Fibroblast of peridontal ligament (primary cell): ENCODE data around the gene ATP6V1C2.
"Not testable (repeated sequence)": the region's sequence is repeated elsewhere in the genome, so short reads cannot be mapped to it uniquely, and the experiment has no call there.

Experiments used
- DNase-seq: peaks from one replicate; pipeline ENCODE4 v3.0.0-alpha.2; 2010; ENCODE audit errors: extremely low read depth

ATP6V1C2 gene

DNA sequence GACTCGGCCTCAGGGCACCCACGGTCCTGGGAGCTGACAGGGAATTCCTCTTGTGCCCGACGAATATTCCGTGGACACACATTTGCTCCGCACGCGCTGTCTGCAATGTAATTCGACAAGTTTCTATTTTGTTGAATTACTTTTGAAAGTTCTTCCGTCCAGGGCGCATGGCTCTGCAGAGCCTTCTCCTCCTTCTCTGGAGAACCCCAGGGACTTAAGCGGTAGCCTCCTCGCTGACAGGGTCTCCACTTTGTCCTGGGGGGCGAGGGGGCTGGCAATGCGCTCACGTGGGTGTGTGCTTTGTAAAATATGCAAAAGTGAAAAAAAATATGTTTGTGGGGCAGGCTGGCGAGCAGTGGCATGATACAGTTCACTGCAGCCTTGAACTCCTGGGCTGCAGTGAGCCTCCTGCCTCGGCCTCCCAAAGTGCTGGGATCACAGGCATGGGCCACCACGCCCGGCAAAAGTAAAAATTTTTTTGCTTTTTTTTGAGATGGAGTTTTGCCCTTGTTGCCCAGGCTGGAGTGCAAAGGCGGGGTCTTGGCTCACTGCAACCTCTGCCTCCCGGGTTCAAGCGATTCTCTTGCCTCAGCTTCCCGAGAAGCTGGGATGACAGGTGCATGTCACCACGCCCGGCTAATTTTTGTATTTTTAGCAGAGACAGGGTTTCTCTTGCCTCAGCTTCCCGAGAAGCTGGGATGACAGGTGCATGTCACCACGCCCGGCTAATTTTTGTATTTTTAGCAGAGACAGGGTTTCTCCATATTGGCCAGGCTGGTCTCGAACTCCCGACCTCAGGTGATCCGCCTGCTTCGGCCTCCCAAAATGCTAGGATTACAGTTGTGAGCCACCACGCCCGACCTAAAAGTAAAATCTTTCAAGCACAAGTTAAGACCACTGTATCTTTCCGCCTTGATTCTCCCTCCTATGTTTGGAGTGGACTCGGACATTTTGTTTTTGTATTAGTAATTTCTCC is 92.0 kb downstream of the ATP6V1C2 start:
- peak; percentile 49 for DNase-seq

DNA sequence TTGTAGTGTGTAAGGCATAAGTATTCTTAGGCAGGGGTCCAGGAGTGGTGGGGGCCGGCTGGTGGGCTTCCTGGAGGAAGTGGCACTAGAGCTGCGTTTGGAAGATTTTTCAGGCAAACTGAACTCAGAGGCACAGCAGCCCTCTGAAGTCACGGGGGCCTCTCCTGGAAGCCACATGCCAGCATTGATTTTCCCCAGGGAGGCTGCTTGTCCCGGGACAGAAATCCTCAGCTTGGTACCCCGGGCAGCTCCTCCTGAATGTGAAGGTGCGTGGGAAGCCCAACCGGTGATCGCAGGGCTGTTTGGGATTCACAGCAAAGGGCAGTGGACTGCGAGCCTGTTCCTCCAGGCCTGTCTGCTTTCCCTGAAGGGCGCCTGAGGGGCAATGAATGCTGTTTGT is 92.7 kb downstream of the ATP6V1C2 start:
- DNase-seq: no peak

GRCh38 chr2:10814571-10815331 is 93.3 kb downstream of the ATP6V1C2 start:
- no peak for DNase-seq

DNA sequence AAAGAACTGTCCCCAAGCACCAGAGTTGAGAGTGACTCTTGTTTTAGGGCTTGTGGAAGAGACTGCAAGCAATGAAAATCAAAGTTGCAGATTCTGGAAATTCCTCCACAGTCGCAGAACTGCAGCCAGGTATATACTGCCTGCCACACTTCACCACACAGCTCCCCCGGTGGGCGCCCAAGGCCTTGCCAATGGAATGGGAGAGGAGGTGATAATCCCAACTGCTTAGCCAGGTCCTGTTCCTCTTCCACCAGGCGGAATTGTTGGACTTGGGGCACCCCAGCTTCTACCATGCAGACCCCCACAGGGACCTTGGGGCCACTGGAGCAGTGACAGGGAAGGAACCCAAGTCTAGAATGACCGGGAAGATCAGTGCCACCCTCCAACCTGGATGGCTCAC is 96.0 kb downstream of the ATP6V1C2 start:
- DNase-seq: no peak

DNA sequence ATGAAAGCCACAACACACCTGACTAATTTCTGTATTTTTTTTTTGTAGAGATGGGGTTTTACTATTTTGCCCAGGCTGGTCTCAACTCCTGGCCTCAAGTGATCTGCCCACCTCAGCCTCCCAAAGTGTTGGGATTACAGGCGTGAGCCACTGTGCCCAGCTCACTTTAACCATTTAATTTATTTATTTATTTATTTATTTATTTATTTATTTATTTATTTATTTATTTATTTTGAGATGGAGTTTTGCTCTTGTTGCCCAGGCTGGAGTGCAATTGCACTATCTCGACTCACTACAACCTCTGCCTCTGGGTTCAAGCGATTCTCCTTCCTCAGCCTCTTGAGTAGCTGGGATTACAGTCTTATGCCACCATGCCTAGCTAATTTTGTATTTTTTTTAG is 96.9 kb downstream of the ATP6V1C2 start:
- not testable (repeated sequence) for DNase-seq

- DNase-seq: no peak
Measured at GRCh38 chr2:10818984-10819383, 97.6 kb downstream of the ATP6V1C2 start.

DNA sequence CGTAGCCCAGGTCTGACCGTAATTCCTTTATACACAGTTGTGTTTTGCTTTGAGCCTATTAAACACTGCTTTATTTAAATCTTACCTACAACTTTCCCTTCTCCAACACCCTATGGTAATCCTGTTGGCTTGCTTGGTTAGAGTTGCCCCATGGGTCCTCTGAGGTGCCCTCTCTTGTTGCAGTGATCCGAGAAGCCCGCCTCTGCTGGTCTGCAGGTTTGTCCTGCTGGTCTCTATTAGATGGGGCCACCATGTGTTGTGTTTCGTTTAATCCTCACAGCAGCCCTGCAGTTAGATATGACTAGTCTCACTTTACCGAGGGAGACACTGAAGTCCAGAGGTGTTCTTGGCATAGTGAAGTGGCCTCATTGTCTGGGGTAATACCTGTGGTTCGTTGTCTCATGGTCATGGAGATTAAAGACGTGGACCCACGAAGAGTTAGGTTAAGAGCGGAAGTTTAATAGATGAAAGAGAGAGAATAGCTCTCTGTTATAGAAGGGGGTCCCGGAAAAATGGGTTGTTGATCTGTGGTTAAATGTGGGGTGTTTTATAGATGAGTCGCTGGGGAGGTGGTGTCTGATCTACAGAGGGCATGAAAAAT is 98.4 kb downstream of the ATP6V1C2 start:
- DNase-seq: no peak

- DNase-seq: no peak
Measured at GRCh38 chr2:10820562-10820961, 99.1 kb downstream of the ATP6V1C2 start.

GRCh38 chr2:10820978-10821695 is 99.7 kb downstream of the ATP6V1C2 start:
- DNase-seq: no peak

DNA sequence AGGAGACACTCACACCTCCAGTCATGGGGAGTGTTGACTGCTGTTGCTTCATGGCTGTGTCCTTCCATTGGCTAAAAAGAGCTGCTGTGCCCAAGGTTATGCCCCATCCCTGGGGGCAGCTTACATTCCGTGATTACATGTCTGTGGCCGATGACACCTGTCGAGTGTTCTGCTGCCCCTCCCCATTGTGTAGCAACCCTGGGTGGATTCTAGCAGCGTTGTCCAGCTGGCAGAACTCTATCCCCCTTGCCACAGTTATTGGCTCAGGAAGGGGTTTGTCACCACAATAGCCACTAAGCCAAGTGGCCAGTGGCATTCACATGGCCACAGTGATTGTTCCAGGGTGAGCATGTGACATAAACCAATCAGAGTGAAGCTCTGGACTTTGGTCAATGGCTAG is 102.8 kb downstream of the ATP6V1C2 start:
- DNase-seq: no peak

GRCh38 chr2:10826026-10826425 is 104.6 kb downstream of the ATP6V1C2 start:
- DNase-seq: no peak

GRCh38 chr2:10826625-10827024 is 105.2 kb downstream of the ATP6V1C2 start:
- no peak for DNase-seq

DNA sequence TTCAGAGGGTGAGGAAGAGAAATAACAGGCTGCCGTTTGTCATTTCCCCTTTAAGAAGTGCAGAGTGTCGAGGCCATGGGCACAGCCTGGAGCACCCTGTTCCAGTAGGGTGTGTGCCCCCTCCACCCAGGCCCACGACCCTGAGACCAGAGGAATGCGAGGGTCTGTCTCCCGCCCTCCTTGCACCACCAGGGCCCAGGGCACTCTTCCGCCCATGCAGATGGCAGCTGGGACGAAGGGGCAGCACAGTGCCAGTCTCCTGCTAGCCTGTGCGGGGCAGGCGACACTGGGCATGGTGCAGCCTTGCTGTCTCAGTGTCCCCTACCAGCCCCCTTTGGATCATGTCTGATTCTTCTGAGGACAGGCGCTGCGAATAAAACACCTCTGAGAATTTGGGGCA is 106.9 kb downstream of the ATP6V1C2 start:
- no peak for DNase-seq

DNA sequence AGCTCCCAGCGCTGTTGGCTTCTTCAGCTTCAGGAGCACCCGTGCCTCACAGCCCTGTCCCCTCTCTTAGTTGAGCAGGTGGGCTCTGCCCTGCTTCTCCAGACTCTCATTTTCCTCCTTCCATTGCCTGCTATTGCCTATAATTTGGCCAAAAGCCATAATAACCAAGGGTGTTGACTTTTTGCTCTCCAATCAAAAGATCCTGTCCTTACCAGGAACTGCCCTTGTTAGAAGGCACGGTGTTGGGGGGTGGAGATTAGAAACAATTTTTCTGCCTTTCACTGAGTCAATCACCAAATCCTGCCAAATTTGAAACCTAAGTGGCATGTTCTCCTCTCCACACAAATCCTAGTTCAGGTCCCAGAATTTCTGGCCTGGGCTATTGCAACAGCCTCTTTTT is 107.9 kb downstream of the ATP6V1C2 start:
- no peak for DNase-seq

GRCh38 chr2:10830203-10830602 is 108.8 kb downstream of the ATP6V1C2 start:
- DNase-seq: no peak

DNA sequence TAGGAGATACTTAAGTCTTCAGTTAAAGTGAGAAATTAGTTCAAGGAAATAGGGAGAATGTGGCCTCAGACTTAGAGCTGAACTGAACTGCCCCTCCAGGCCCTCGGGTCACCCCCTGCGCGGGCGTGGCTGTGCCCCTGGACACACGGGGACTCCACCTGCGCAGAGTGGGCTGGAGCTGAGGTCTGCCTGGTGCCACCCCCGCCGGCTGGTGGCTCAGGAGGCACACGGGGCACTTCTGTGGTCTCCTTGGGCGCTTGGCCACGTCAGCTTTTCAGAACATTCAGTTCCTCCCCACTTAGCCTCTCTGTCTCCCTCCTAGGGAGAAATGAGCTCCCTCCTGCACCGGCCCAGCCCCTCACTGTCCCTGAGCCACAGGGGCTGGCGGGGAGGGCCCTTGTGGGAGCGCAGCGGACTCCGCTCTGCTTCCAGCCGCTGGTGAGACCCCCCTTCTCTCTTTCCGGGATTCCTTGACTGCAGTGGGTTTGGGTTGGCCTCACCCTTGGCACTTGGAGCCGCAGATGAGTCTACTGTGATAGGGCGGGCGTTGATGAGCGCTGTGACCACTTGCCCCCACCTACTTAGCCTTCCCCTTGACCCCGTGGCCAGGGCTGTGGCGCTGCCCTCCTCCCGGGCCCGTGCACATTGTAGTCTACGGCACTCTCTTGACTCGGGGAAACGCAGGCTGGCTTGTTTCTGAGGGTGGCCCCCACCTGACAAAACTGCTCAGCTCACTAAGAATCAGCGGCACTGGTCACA is 109.4 kb downstream of the ATP6V1C2 start:
- DNase-seq: no peak

DNA sequence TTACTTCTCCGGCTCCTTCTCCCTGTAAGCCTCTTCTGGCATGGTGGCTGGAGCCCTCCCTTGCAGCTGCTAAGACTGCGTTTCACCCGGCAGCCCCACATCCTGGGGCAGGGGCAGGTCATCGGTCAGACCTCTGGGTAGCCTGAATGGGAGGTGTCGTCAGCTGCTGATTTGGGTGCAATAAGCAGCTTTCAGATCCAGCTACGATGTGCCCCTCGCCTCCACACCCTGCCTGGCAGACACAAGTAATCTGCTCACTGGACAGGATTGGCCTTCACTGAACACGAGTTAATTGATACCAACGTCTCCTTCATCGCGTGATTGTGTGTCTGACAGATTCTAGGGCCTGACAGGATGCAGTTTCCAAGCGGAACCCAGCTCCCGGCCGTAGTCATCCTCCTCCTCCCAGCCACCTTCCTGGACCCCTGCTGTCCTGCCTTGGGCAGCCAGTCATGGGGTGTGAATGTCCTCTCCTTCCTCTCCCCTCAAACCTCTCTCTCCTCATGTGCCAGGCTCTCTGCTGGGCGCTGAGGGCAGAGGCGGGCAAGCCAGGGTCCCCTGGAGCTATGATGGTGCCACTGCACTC is 110.1 kb downstream of the ATP6V1C2 start:
- no peak for DNase-seq

- DNase-seq: peak; percentile 73
Measured at GRCh38 chr2:10832203-10832936, 110.9 kb downstream of the ATP6V1C2 start.

- DNase-seq: no peak
Measured at GRCh38 chr2:10833021-10833420, 111.6 kb downstream of the ATP6V1C2 start.

DNA sequence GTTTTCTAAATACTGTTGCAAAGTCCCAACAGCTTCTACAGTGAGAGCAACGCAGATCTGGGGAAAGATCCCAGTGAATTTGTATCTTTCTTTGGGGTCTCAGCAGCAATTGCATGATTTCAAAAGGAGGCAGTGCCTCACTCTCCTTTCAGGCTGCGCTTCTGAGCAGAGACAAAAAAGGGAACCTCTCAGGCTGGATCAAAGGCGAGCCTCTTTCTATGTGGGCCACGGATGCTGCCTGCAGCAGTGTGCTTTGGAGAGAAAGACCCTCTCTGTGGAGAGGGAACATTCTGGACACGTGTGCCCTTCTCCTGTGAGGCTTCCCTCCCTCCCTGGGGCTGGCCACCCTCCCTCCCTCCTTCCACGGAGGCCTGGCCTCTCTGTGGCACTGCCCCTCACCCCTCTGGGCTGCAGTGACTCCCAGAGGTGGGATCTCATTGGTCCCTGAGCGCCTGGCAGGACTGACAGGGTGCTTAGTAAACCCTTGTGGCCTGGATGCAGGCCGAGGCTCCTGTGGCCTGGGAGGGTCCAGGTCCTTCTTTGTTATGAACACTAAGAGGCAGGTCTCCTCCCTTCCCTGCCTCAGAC is 112.7 kb downstream of the ATP6V1C2 start:
- DNase-seq: no peak
